ENCODE results near the gene ZC3H12A. TPM values are rescaled to one million over a fixed set of nuclear protein-coding genes. Genes with fewer than 3 reads are reported as not detected.
A peak's percentile ranks its signal among the peaks of the same experiment; 100 is the strongest.
"Not testable (repeated sequence)": the region's sequence is repeated elsewhere in the genome, so short reads cannot be mapped to it uniquely, and the experiment has no call there.

ZC3H12A gene

GRCh38 chr1:37519613-37520012 lies 45.2 kb downstream of the ZC3H12A start:
- Histone ChIP-seq H3K27ac (replicated peaks) (no peak overlapping the region), H3K4me3 (replicated peaks; ENCODE audit: insufficient read depth, low read length) (no peak overlapping the region), H3K27me3 (ENCODE audit: insufficient read depth, poor library complexity, severe bottlenecking) (no peaks in the 10 kb centered on the region)
- no peak for TF ChIP-seq REST (IDR thresholded peaks at IDR 0.05; ENCODE audit: insufficient replicate concordance, low read depth)
- TF ChIP-seq SPI1 (IDR thresholded peaks at IDR 0.05; ENCODE audit: borderline replicate concordance, low read depth) = no peak
- DNase-seq (ENCODE audit: low read depth in 1 of 2, low spot score in 1 of 2) = no peak

GRCh38 chr1:37529888-37530287 lies 55.5 kb downstream of the ZC3H12A start:
- H3K4me3 ChIP-seq (replicated peaks; ENCODE audit: insufficient read depth, low read length); H3K27me3 ChIP-seq (ENCODE audit: insufficient read depth, poor library complexity, severe bottlenecking); H3K27ac ChIP-seq (replicated peaks); DNase-seq (ENCODE audit: low read depth in 1 of 2, low spot score in 1 of 2): not testable (repeated sequence)

GRCh38 chr1:37532418-37533156 lies 58.2 kb downstream of the ZC3H12A start:
- not testable (repeated sequence) for DNase-seq (ENCODE audit: low read depth in 1 of 2, low spot score in 1 of 2); H3K4me3 ChIP-seq (replicated peaks; ENCODE audit: insufficient read depth, low read length); H3K27ac ChIP-seq (replicated peaks); H3K27me3 ChIP-seq (ENCODE audit: insufficient read depth, poor library complexity, severe bottlenecking)

- no peak for DNase-seq (ENCODE audit: low read depth in 1 of 2, low spot score in 1 of 2)
- no peak for TF ChIP-seq CTCF (IDR thresholded peaks at IDR 0.05; ENCODE audit: insufficient read depth, low read length)
- no peak for TF ChIP-seq SPI1 (IDR thresholded peaks at IDR 0.05; ENCODE audit: borderline replicate concordance, low read depth)
- no peak for TF ChIP-seq POLR2AphosphoS5 (IDR thresholded peaks at IDR 0.05; ENCODE audit: low read depth)
- TF ChIP-seq REST (IDR thresholded peaks at IDR 0.05; ENCODE audit: insufficient replicate concordance, low read depth) = no peak
- no peak for TF ChIP-seq GABPA (IDR thresholded peaks at IDR 0.05; ENCODE audit: low read depth)
- H3K27me3 ChIP-seq (ENCODE audit: insufficient read depth, poor library complexity, severe bottlenecking) = no peaks in the 10 kb centered on the region
- H3K4me3 ChIP-seq (replicated peaks; ENCODE audit: insufficient read depth, low read length) = no peak overlapping the region
- H3K27ac ChIP-seq (replicated peaks) = no peak overlapping the region
Measured at GRCh38 chr1:37533317-37534093, 59.1 kb downstream of the ZC3H12A start.

Small RNA genes lying within 50 kb of the gene (microRNA-seq; reads per million reads assigned to microRNA genes)
- gene MIR5581 (8.1 reads per million, percentile 26 among the genes with 10 or more reads in this experiment), gene MIR6732 (not detected)
